ENCODE data around the gene CUZD1. TPM values are rescaled to one million over a fixed set of nuclear protein-coding genes. Genes with fewer than 3 reads are reported as not detected.

The CUZD1 gene
- total RNA-seq, 1 experiment from 2014 or later: 17.2 TPM

- no peak overlapping the region for H3K27ac ChIP-seq (ENCODE audit: insufficient read length, low read depth, low read length)
- DNase-seq: no peak
- no peak overlapping the region for H3K18ac ChIP-seq (ENCODE audit: insufficient read length, low read depth, low read length)
- H3K4ac ChIP-seq (ENCODE audit: low read depth, low read length): no peak overlapping the region
- H2AK5ac ChIP-seq (ENCODE audit: insufficient read length, low read length): no peak overlapping the region
- no peak overlapping the region for H3K23ac ChIP-seq (ENCODE audit: insufficient read length, low read depth, low read length)
- H3K9me3 ChIP-seq (ENCODE audit: control insufficient read depth, low read depth, low read length): no peaks in the 10 kb centered on the region
- no peak for TF ChIP-seq CTCF (conservative IDR thresholded peaks at IDR 0.05)
- H3K4me3 Mint-ChIP-seq: no peak overlapping the region
- no peak overlapping the region for H3K4me2 ChIP-seq (ENCODE audit: insufficient read depth, insufficient read length, low read length)
- no CpG with 5 or more reads among the region's 3 CpGs for WGBS (ENCODE audit: extremely low coverage, insufficient read length, low lambda C conversion rate)
- H2BK120ac ChIP-seq (ENCODE audit: low read depth, low read length, poor library complexity, severe bottlenecking): no peak overlapping the region
- no peak overlapping the region for H3K27ac Mint-ChIP-seq
- H3K79me1 ChIP-seq (ENCODE audit: insufficient read depth, low read depth, low read length, poor library complexity, severe bottlenecking): no peaks in the 10 kb centered on the region
- H2BK15ac ChIP-seq (ENCODE audit: low read depth, low read length): no peak overlapping the region
- no peaks in the 10 kb centered on the region for H3K9me3 Mint-ChIP-seq
- H4K20me1 ChIP-seq (ENCODE audit: control insufficient read depth, insufficient read depth, insufficient read length): no peaks in the 10 kb centered on the region
- no peak overlapping the region for H2AFZ ChIP-seq (ENCODE audit: low read length)
- H4K5ac ChIP-seq (ENCODE audit: insufficient read length, low read depth, low read length): no peak overlapping the region
- H3K4me1 Mint-ChIP-seq: 0 out of 4 replicates have a peak, but pooled peaks cover 0 to under 1% of the 10 kb centered on the region in 2 experiments
- no peak overlapping the region for H2BK5ac ChIP-seq (ENCODE audit: insufficient read length, low read length)
- no peaks in the 10 kb centered on the region for H3K23me2 ChIP-seq (ENCODE audit: insufficient read length, low read depth, low read length, poor library complexity, severe bottlenecking)
- H3T11ph ChIP-seq (ENCODE audit: low read length): no peak overlapping the region
- no peak overlapping the region for H4K8ac ChIP-seq (replicated peaks; ENCODE audit: insufficient read length, low read depth, low read length)
- H3K4me1 ChIP-seq (ENCODE audit: insufficient read depth, low read length): no peaks in the 10 kb centered on the region; the same call in 1 of the 2 replicates
- H3K9ac ChIP-seq (ENCODE audit: extremely low read depth, insufficient read length, low read length): no peak overlapping the region
- no peaks in the 10 kb centered on the region; the same call in 1 of the 2 replicates for H3K27me3 Mint-ChIP-seq (ENCODE audit: low read depth)
- H3K79me2 ChIP-seq (ENCODE audit: insufficient read depth, low read length): no peaks in the 10 kb centered on the region
- H2BK20ac ChIP-seq (ENCODE audit: low read depth, low read length, poor library complexity, severe bottlenecking): no peak overlapping the region
- no peak overlapping the region for H4K91ac ChIP-seq (ENCODE audit: insufficient read length, low read depth, low read length)
- no peak overlapping the region for H3K14ac ChIP-seq (ENCODE audit: insufficient read depth, low read length)
- no peak overlapping the region for H2BK12ac ChIP-seq (ENCODE audit: insufficient read length, low read depth, low read length)
- H3K56ac ChIP-seq (ENCODE audit: insufficient read length, low read depth, low read length): no peak overlapping the region
- H3K36me3 Mint-ChIP-seq (ENCODE audit: insufficient read depth in 1 of 3, low read depth in 3 of 3): no peaks in the 10 kb centered on the region
- H3K27me3 ChIP-seq (ENCODE audit: insufficient read depth, low read length): no peaks in the 10 kb centered on the region
These were observed 23.8 kb downstream of the CUZD1 start for GRCh38 chr10:122821808-122822207.

All from H9 (cell line).